Liver (tissue), 9 donors: ENCODE measurements around the gene DEGS2. TPM values are rescaled to one million over a fixed set of nuclear protein-coding genes. Genes with fewer than 3 reads are reported as not detected.
A peak's percentile ranks its signal among the peaks of the same experiment; 100 is the strongest.

Experiments
- DNase-seq: peaks from one replicate; pipeline ENCODE4 v3.0.0-alpha.2; 2017; ENCODE audit warnings: low spot score
- H3K27ac ChIP-seq, 2 donors: one replicate each; pipeline ENCODE4 v1.7.0; 2013; ENCODE audit warnings: inconsistent platforms in 2 of 2, low read length in 2 of 2, control low read depth in 1 of 2, low read depth in 1 of 2, mild to moderate bottlenecking in 1 of 2
- H3K27me3 ChIP-seq, 4 donors: one replicate each; pipeline versions ENCODE4 v1.6.1 to v1.7.0; 2013; ENCODE audit warnings: low read length in 3 of 4, inconsistent platforms in 1 of 4, mild to moderate bottlenecking in 1 of 4, moderate library complexity in 1 of 4; ENCODE audit not compliant: control insufficient read depth in 4 of 4, insufficient read depth in 4 of 4
- H3K36me3 ChIP-seq, 4 donors: one replicate each; pipeline versions ENCODE4 v1.6.1 to v1.7.0; 2013; ENCODE audit warnings: low read length in 3 of 4, mild to moderate bottlenecking in 3 of 4, low read depth in 1 of 4, moderate library complexity in 1 of 4; ENCODE audit not compliant: control insufficient read depth in 4 of 4, insufficient read depth in 3 of 4
- H3K4me1 ChIP-seq, 4 donors: one replicate each; pipeline versions ENCODE4 v1.6.1 to v1.7.0; 2013; ENCODE audit warnings: low read length in 3 of 4, mild to moderate bottlenecking in 3 of 4, moderate library complexity in 1 of 4; ENCODE audit not compliant: control insufficient read depth in 4 of 4, insufficient read depth in 4 of 4
- H3K4me3 ChIP-seq, 3 donors: one replicate each; pipeline versions ENCODE4 v1.6.1 to v1.7.0; 2013; ENCODE audit warnings: low read length in 3 of 3, control low read depth in 1 of 3, low read depth in 1 of 3, mild to moderate bottlenecking in 1 of 3
- H3K9ac ChIP-seq, 2 donors: one replicate each; pipeline ENCODE4 v1.7.0; 2013; ENCODE audit warnings: low read length in 2 of 2, mild to moderate bottlenecking in 2 of 2, moderate library complexity in 2 of 2, control low read depth in 1 of 2, low read depth in 1 of 2
- H3K9me3 ChIP-seq, 4 donors: one replicate each; pipeline versions ENCODE4 v1.6.1 to v1.7.0; 2013; ENCODE audit warnings: low read length in 3 of 4; ENCODE audit not compliant: control insufficient read depth in 4 of 4
- CTCF ChIP-seq: fragments of 150-350 bp; IDR thresholded peaks from 2 replicates; pipeline ENCODE4 v1.5.1; 2017; ENCODE audit warnings: improper control_type of control experiment, low read depth, low read length; ENCODE audit not compliant: missing input control
- EGR1 ChIP-seq, 2 donors: IDR thresholded peaks; 2 replicates each; pipeline ENCODE4 v1.6.1; 2016 to 2018; ENCODE audit warnings: antibody characterized with exemption in 2 of 2, low read depth in 2 of 2
- FOXA2 ChIP-seq: IDR thresholded peaks from 2 replicates; pipeline ENCODE4 v1.6.1; 2016; ENCODE audit warnings: antibody characterized with exemption
- GABPA ChIP-seq, 2 donors: IDR thresholded peaks in 1 of 2; conservative IDR thresholded peaks in 1 of 2; 2 replicates each; pipeline ENCODE4 v1.6.1; 2016; ENCODE audit warnings: antibody characterized with exemption in 2 of 2, mild to moderate bottlenecking in 1 of 2, moderate library complexity in 1 of 2
- JUND ChIP-seq, 2 donors: IDR thresholded peaks; 2 replicates each; pipeline ENCODE4 v1.6.1; 2016; ENCODE audit warnings: antibody characterized with exemption in 2 of 2
- MAX ChIP-seq: IDR thresholded peaks from 2 replicates; pipeline ENCODE4 v1.6.1; 2016; ENCODE audit warnings: antibody characterized with exemption
- NR2F2 ChIP-seq: IDR thresholded peaks from 2 replicates; pipeline ENCODE4 v1.6.1; 2016; ENCODE audit warnings: antibody characterized with exemption
- RAD21 ChIP-seq, 2 donors: IDR thresholded peaks; 2 replicates each; pipeline ENCODE4 v1.6.1; 2016; ENCODE audit warnings: antibody characterized with exemption in 2 of 2, mild to moderate bottlenecking in 2 of 2
- REST ChIP-seq: IDR thresholded peaks from 2 replicates; pipeline ENCODE4 v1.6.1; 2016; ENCODE audit warnings: antibody characterized with exemption, mild to moderate bottlenecking
- RXRA ChIP-seq, 2 donors: IDR thresholded peaks; 2 replicates each; pipeline ENCODE4 v1.6.1; 2017 to 2018; ENCODE audit warnings: antibody characterized with exemption in 2 of 2, mild to moderate bottlenecking in 1 of 2
- SP1 ChIP-seq: IDR thresholded peaks from 2 replicates; pipeline ENCODE4 v1.6.1; 2018; ENCODE audit warnings: antibody characterized with exemption, mild to moderate bottlenecking
- TAF1 ChIP-seq: conservative IDR thresholded peaks from 2 replicates; pipeline ENCODE4 v1.6.1; 2016; ENCODE audit warnings: antibody characterized with exemption, mild to moderate bottlenecking
- ZBTB33 ChIP-seq: IDR thresholded peaks from 2 replicates; pipeline ENCODE4 v1.6.1; 2016; ENCODE audit warnings: antibody characterized with exemption
- WGBS: extraction: QIAGEN DNeasy Blood & Tissue Kit; methylation state at CpG from one replicate; pipeline ENCODE4 v1.1.7; 2013; 5-methylcytosine and 5-hydroxymethylcytosine counted together
- polyA plus RNA-seq, 2 donors: library from polyadenylated mRNA; stranded (reverse) in 1 of 2; unstranded in 1 of 2; fragments of 200-250 nt in 1 of 2; fragments of >200 nt in 1 of 2; fragmentation: Nextera tagmentation in 1 of 2; extraction: Ambion mirVana in 1 of 2; gene quantifications; one replicate each; pipeline versions ENCODE4 v1.2.1 to v1.2.3, GENCODE V29; 2013 to 2015
- total RNA-seq, 2 donors: library from RNA; depleted of rRNA; stranded (reverse); fragments of >200 nt; gene quantifications; one replicate each; pipeline ENCODE4 v1.2.3, GENCODE V29; 2014
- donor health status: healthy.
- donor health status: healthy.
- donor health status: healthy.
- donor health status: healthy.
- donor health status: healthy.

Gene DEGS2
- total and polyA plus RNA-seq, 4 donors: 0.13 to 0.42 (median 0.27) TPM

GRCh38 chr14:100192250-100192671, 32.8 kb upstream of the DEGS2 start:
- Histone ChIP-seq H3K9ac (peak overlapping the region in 1 of 2 donors; percentile 67), H3K4me3 (peak overlapping the region in 2 of 3 donors; percentile 33 to 44), H3K27ac (peak overlapping the region; percentile 76 to 89), H3K4me1 (peaks cover 0 to 16% (median 12%) of the 10 kb centered on the region in 4 donors), H3K9me3 (no peaks in the 10 kb centered on the region), H3K27me3 (no peaks in the 10 kb centered on the region), H3K36me3 (no peaks in the 10 kb centered on the region)
- DNase-seq: no peak
- WGBS: 68% methylated on average over 21 of the region's 21 CpGs
- no peak for TF ChIP-seq NR2F2
- TF ChIP-seq JUND (IDR thresholded peaks at IDR 0.05): no peak
- no peak for TF ChIP-seq RAD21 (IDR thresholded peaks at IDR 0.05)
- TF ChIP-seq RXRA (IDR thresholded peaks at IDR 0.05): no peak

- TF ChIP-seq TAF1 (no peak), GABPA (IDR thresholded peaks at IDR 0.05 in 1 of 2, conservative IDR thresholded peaks at IDR 0.05 in 1 of 2) (no peak), FOXA2 (no peak), ZBTB33 (no peak), SP1 (no peak), CTCF (no peak), REST (no peak), EGR1 (IDR thresholded peaks at IDR 0.05; ENCODE audit: low read depth in 2 of 2) (no peak), MAX (no peak), RAD21 (IDR thresholded peaks at IDR 0.05) (no peak)
- Histone ChIP-seq H3K27ac (no peak overlapping the region), H3K4me1 (peaks cover 0 to 16% (median 12%) of the 10 kb centered on the region in 4 donors), H3K9me3 (no peaks in the 10 kb centered on the region), H3K4me3 (no peak overlapping the region), H3K9ac (no peak overlapping the region), H3K36me3 (no peaks in the 10 kb centered on the region), H3K27me3 (no peaks in the 10 kb centered on the region)
- 84% methylated on average over 14 of the region's 14 CpGs for WGBS
- DNase-seq: no peak
Observed at GRCh38 chr14:100191584-100192249, 32.3 kb upstream of the DEGS2 start.
